A549 (cell line): ENCODE data around the gene FMNL3. TPM values are rescaled to one million over a fixed set of nuclear protein-coding genes. Genes with fewer than 3 reads are reported as not detected.
A peak's percentile ranks its signal among the peaks of the same experiment; 100 is the strongest.

ENCODE experiments used
- ATAC-seq, 2 experiments: fragments of 200-7000 bp in 1 of 2; fragments of >200 bp in 1 of 2; cut with Nextera tagmentation in 1 of 2; cut with Tn5 transposase in 1 of 2; 3 replicates each; pipeline versions ENCODE4 v1.8.0 to v1.9.1; 2018 to 2020; ENCODE audit warnings: mild to moderate bottlenecking in 1 of 2, moderate library complexity in 1 of 2
- CTCF ChIA-PET: fragments of 300-600 bp; sonication (Branson Sonifier 250); formaldehyde crosslinking; extraction: SDS; loops from one replicate; lab custom pipeline; 2021; ENCODE audit warnings: antibody characterized with exemption, inconsistent platforms; lab: Yijun Ruan, JAX
- POLR2A ChIA-PET: fragments of 350-600 bp; formaldehyde crosslinking; extraction: SDS; loops from one replicate; lab custom pipeline; 2021; ENCODE audit warnings: antibody characterized with exemption, inconsistent platforms; lab: Yijun Ruan, JAX
- DNase-seq, 2 experiments: peaks; one replicate each; pipeline versions ENCODE4 v3.0.0 to v3.0.0-alpha.2; 2011 to 2016; ENCODE audit warnings: low read depth in 1 of 2, low spot score in 1 of 2
- FAIRE-seq: peaks from 2 replicates; lab custom pipeline; 2011; peaks lifted over from hg19 to GRCh38; lab: Jason Lieb, UNC
- H3K27ac ChIP-seq, 2 experiments: fragments of >200 bp; sonication (Bioruptor Twin); formaldehyde crosslinking; 3 replicates each; pipeline ENCODE4 v1.5.1; 2016 to 2017
- H3K4me1 ChIP-seq: fragments of >200 bp; sonication (Bioruptor Twin); formaldehyde crosslinking; 3 replicates; pipeline ENCODE4 v1.6.1; 2016
- H3K4me2 ChIP-seq: fragments of >200 bp; sonication (Bioruptor Twin); formaldehyde crosslinking; 3 replicates; pipeline ENCODE4 v1.6.1; 2016
- H3K4me3 ChIP-seq: fragments of >200 bp; sonication (Bioruptor Twin); formaldehyde crosslinking; 3 replicates; pipeline ENCODE4 v1.5.1; 2016
- H3K9me3 ChIP-seq: fragments of >200 bp; sonication (Bioruptor Twin); formaldehyde crosslinking; 3 replicates; pipeline ENCODE4 v1.6.1; 2016
- BHLHE40 ChIP-seq: IDR thresholded peaks from 2 replicates; pipeline ENCODE4 v1.6.1; 2012; ENCODE audit warnings: low read depth, low read length, inconsistent platforms
- CBX2 ChIP-seq: fragments of 200-600 bp; sonication (generic); IDR thresholded peaks from 2 replicates; pipeline ENCODE4 v1.6.1; 2016; ENCODE audit warnings: low read depth, mild to moderate bottlenecking, borderline replicate concordance
- CEBPB ChIP-seq, 2 experiments: fragments of >200 bp in 1 of 2; sonication (Bioruptor Twin) in 1 of 2; formaldehyde crosslinking in 1 of 2; IDR thresholded peaks; 2 replicates each; pipeline ENCODE4 v1.6.1; 2012 to 2016
- CHD2 ChIP-seq: fragments of 150-350 bp; IDR thresholded peaks from 2 replicates; pipeline ENCODE4 v1.6.1; 2014; ENCODE audit warnings: low read length; ENCODE audit not compliant: partially characterized antibody
- EHMT2 ChIP-seq: fragments of 200-600 bp; sonication (generic); IDR thresholded peaks from 2 replicates; pipeline ENCODE4 v1.6.1; 2016; ENCODE audit warnings: antibody characterized with exemption, low read depth, mild to moderate bottlenecking, moderate library complexity
- FOSB ChIP-seq: fragments of 250-450 bp; sonication (Bioruptor Pico); IDR thresholded peaks from 2 replicates; pipeline ENCODE4 v1.5.0; 2020; ENCODE audit warnings: mild to moderate bottlenecking, moderate library complexity
- FOSL2 ChIP-seq, 2 experiments: fragments of 450-650 bp in 1 of 2; fragments of >200 bp in 1 of 2; sonication (Bioruptor Twin) in 1 of 2; formaldehyde crosslinking; IDR thresholded peaks; 2 replicates each; pipeline versions ENCODE4 v1.5.0 to v1.6.1; 2016 to 2020; ENCODE audit warnings: mild to moderate bottlenecking in 1 of 2, moderate library complexity in 1 of 2
- FOXS1 ChIP-seq: fragments of 250-450 bp; sonication (Bioruptor Pico); IDR thresholded peaks from 2 replicates; pipeline ENCODE4 v1.5.0; 2020; ENCODE audit warnings: mild to moderate bottlenecking, moderate library complexity
- KDM1A ChIP-seq: fragments of 200-600 bp; sonication (generic); IDR thresholded peaks from 2 replicates; pipeline ENCODE4 v1.6.1; 2016; ENCODE audit warnings: low read depth, mild to moderate bottlenecking
- MAFK ChIP-seq: fragments of 450-650 bp; IDR thresholded peaks from 2 replicates; pipeline ENCODE4 v1.6.1; 2014; ENCODE audit not compliant: partially characterized antibody
- NFE2L2 ChIP-seq: fragments of 150-350 bp; conservative IDR thresholded peaks from 2 replicates; pipeline ENCODE4 v1.6.1; 2014; ENCODE audit warnings: low read length
- NR3C1 ChIP-seq: fragments of >200 bp; sonication (Bioruptor Twin); formaldehyde crosslinking; IDR thresholded peaks from 3 replicates; pipeline ENCODE4 v1.6.1; 2017
- POLR2A ChIP-seq: IDR thresholded peaks from 2 replicates; pipeline ENCODE4 v1.6.1; 2012; ENCODE audit warnings: mild to moderate bottlenecking, low read length
- RAD21 ChIP-seq, 2 experiments: fragments of >200 bp in 1 of 2; sonication (Bioruptor Twin) in 1 of 2; formaldehyde crosslinking in 1 of 2; IDR thresholded peaks in 1 of 2; conservative IDR thresholded peaks in 1 of 2; 2 replicates in 1 of 2; 3 replicates in 1 of 2; pipeline ENCODE4 v1.6.1; 2012 to 2018; ENCODE audit warnings: inconsistent platforms in 1 of 2
- RFX5 ChIP-seq: fragments of 450-650 bp; IDR thresholded peaks from 2 replicates; pipeline ENCODE4 v1.7.1; 2014; ENCODE audit warnings: antibody characterized with exemption, mild to moderate bottlenecking, moderate library complexity
- RNF2 ChIP-seq: fragments of 200-600 bp; sonication (generic); IDR thresholded peaks from 2 replicates; pipeline ENCODE4 v1.6.1; 2016; ENCODE audit warnings: low read depth, mild to moderate bottlenecking, antibody characterized with exemption, moderate library complexity, borderline replicate concordance
- TP53 ChIP-seq: fragments of 250-450 bp; sonication (Bioruptor Pico); IDR thresholded peaks from 2 replicates; pipeline ENCODE4 v1.5.0; 2021; ENCODE audit warnings: mild to moderate bottlenecking, moderate library complexity
- ZNF302 ChIP-seq: fragments of 250-450 bp; sonication (Bioruptor Pico); IDR thresholded peaks from 2 replicates; pipeline ENCODE4 v1.9.0; 2021; ENCODE audit warnings: inconsistent platforms, mild to moderate bottlenecking, moderate library complexity
- ZSCAN20 ChIP-seq: fragments of 250-450 bp; sonication (Bioruptor Pico); IDR thresholded peaks from 2 replicates; pipeline ENCODE4 v1.8.0; 2022; ENCODE audit warnings: mild to moderate bottlenecking, moderate library complexity
- WGBS: methylation state at CpG from one replicate; pipeline ENCODE4 v1.1.6; 2017; ENCODE audit errors: missing lambda C conversion rate; 5-methylcytosine and 5-hydroxymethylcytosine counted together
- polyA plus RNA-seq, 4 experiments: library from polyadenylated mRNA; depleted of rRNA in 3 of 4; stranded (reverse); fragments of >200 nt; fragmentation: RNase III in 1 of 4; extraction: RNeasy Plus Mini Kit Qiagen cat#74134 plus additional on column Dnase treatment in 1 of 4; gene quantifications; 2 replicates in 3 of 4; 3 replicates in 1 of 4; pipeline ENCODE4 v1.2.3, GENCODE V29; 2011 to 2017
- TF ChIP-seq, protein P1 (sequence below): IDR thresholded peaks from 2 replicates; pipeline ENCODE4 v1.6.1; 2012
- TF ChIP-seq, protein P2 (sequence below): IDR thresholded peaks from 2 replicates; pipeline ENCODE4 v1.6.1; 2012
- TF ChIP-seq, protein P3 (sequence below): fragments of >200 bp; sonication (Bioruptor Twin); formaldehyde crosslinking; IDR thresholded peaks from 3 replicates; pipeline ENCODE4 v1.6.1; 2016
- TF ChIP-seq, protein P4 (sequence below): IDR thresholded peaks from 2 replicates; pipeline ENCODE4 v1.6.1; 2012; ENCODE audit warnings: low read depth, borderline replicate concordance
- TF ChIP-seq, protein P5 (sequence below): fragments of 150-350 bp; IDR thresholded peaks from 2 replicates; pipeline ENCODE4 v1.6.1; 2014; ENCODE audit warnings: low read depth, mild to moderate bottlenecking, low read length
- TF ChIP-seq, protein P6 (sequence below): fragments of >200 bp; sonication (Bioruptor Twin); formaldehyde crosslinking; IDR thresholded peaks from 2 replicates; pipeline ENCODE4 v1.6.1; 2016

FMNL3 gene
- polyA plus RNA-seq, 2 of the 4 experiments (the other 2 are of a cell fraction) = 1.7 TPM

DNA sequence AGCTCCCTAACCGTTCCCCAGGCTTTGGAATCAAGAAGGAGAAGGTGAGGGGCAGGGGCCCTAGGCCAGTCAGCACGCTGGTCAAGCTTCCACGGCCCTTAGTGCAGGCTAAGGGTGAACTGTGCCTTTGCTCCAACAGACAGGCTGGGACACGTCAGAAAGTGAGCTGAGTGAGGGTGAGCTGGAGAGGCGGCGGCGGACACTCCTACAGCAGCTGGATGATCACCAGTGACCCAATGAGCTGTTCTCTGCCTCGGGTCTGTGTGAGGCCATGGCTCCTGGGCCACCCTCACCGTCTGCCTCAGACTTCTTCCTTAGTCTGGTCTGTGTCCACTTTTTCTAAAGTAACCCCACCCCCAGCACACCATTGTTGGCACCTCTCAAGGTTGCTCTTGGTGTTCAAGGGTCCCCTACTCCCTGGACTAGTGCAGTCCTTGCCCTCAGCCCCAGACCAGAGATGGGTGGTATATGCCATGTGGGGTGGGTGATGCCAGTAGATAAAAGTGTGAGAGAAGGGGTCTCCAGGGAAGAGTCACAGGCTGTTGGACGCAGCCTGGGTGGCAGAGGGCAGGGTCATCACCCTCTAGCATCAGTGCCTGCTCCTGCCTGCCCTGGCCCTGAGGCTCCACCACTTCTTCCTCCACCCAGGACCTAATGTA is 63.1 kb downstream of the FMNL3 start:
- no peak for FAIRE-seq
- 61% methylated on average over 10 of the region's 10 CpGs for WGBS
- H3K27ac ChIP-seq = no peak overlapping the region
- H3K4me1 ChIP-seq = no peaks in the 10 kb centered on the region
- peak in 1 of 2 experiments; percentile 39; a peak in 3 of 6 replicates for ATAC-seq
- TF ChIP-seq POLR2A = peak; percentile 13; the same call in 1 of the 2 replicates
- TF ChIP-seq FOXS1 (CRISPR knock-in tag) = no peak
- no peak for TF ChIP-seq FOSB (CRISPR knock-in tag)
- no peak for TF ChIP-seq RFX5
- TF ChIP-seq CBX2 = no peak
- TF ChIP-seq NR3C1 = no peak
- TF ChIP-seq, protein P1, sequence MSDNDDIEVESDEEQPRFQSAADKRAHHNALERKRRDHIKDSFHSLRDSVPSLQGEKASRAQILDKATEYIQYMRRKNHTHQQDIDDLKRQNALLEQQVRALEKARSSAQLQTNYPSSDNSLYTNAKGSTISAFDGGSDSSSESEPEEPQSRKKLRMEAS = 0 out of 2 replicates have a peak, but pooled peaks have one; percentile 1
- no peak for TF ChIP-seq ZSCAN20
- TF ChIP-seq KDM1A = no peak
- H3K9me3 ChIP-seq = no peaks in the 10 kb centered on the region
- CTCF ChIA-PET = interaction anchor here (0.7 to 14.8 kb wide), 29 partner anchors 8 to 258 kb away, joined by 3 to 260 read pairs (median 5); partner anchors contain the start of genes FMNL3, PRPF40B and TMBIM6
- no peak overlapping the region for H3K4me3 ChIP-seq
- DNase-seq = no peak
- H3K4me2 ChIP-seq = no peak overlapping the region
- POLR2A ChIA-PET = interaction anchor here (1.0 to 1.9 kb wide), 3 partner anchors 21 to 98 kb away, joined by 4 to 6 read pairs (median 5); partner anchors contain the start of gene PRPF40B

DNA sequence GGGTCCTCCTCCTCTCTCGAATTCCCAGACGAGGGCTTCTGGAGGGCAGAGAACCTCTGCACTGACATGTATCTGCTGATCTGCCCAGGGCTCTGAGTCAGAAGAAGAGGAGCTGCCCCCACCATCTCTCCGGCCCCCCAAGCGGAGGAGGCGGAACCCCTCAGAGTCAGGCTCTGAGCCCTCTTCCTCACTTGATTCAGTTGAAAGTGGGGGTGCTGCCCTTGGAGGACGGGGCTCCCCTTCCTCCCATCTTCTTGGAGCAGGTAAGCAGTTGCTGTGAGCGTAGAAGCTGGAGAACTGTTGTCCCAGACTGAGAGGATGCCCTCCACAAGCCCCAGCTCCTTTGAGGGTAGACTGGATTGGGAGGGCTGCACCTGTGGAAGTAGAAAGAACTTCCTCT is 64.1 kb downstream of the FMNL3 start:
- Histone ChIP-seq H3K4me3 (no peak overlapping the region), H3K9me3 (no peaks in the 10 kb centered on the region), H3K27ac (no peak overlapping the region), H3K4me1 (no peaks in the 10 kb centered on the region), H3K4me2 (no peak overlapping the region)
- ChIA-PET POLR2A (interaction anchor here (1.0 to 1.9 kb wide), 3 partner anchors 20 to 99 kb away, joined by 4 to 6 read pairs (median 5); partner anchors contain the start of gene PRPF40B), CTCF (interaction anchor here (0.8 to 14.8 kb wide), 18 partner anchors 10 to 196 kb away, joined by 3 to 260 read pairs (median 6); partner anchors contain the start of genes FMNL3 and TMBIM6)
- no peak for FAIRE-seq
- no peak for TF ChIP-seq BHLHE40
- TF ChIP-seq, protein P2, sequence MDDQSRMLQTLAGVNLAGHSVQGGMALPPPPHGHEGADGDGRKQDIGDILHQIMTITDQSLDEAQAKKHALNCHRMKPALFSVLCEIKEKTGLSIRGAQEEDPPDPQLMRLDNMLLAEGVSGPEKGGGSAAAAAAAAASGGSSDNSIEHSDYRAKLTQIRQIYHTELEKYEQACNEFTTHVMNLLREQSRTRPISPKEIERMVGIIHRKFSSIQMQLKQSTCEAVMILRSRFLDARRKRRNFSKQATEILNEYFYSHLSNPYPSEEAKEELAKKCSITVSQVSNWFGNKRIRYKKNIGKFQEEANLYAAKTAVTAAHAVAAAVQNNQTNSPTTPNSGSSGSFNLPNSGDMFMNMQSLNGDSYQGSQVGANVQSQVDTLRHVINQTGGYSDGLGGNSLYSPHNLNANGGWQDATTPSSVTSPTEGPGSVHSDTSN = no peak
- TF ChIP-seq, protein P3, sequence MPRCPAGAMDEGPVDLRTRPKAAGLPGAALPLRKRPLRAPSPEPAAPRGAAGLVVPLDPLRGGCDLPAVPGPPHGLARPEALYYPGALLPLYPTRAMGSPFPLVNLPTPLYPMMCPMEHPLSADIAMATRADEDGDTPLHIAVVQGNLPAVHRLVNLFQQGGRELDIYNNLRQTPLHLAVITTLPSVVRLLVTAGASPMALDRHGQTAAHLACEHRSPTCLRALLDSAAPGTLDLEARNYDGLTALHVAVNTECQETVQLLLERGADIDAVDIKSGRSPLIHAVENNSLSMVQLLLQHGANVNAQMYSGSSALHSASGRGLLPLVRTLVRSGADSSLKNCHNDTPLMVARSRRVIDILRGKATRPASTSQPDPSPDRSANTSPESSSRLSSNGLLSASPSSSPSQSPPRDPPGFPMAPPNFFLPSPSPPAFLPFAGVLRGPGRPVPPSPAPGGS = no peak
- no peak for TF ChIP-seq RNF2
- TF ChIP-seq EHMT2 = no peak
- TF ChIP-seq, protein P4, sequence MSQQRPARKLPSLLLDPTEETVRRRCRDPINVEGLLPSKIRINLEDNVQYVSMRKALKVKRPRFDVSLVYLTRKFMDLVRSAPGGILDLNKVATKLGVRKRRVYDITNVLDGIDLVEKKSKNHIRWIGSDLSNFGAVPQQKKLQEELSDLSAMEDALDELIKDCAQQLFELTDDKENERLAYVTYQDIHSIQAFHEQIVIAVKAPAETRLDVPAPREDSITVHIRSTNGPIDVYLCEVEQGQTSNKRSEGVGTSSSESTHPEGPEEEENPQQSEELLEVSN = no peak
- no peak for TF ChIP-seq CHD2
- TF ChIP-seq, protein P5, sequence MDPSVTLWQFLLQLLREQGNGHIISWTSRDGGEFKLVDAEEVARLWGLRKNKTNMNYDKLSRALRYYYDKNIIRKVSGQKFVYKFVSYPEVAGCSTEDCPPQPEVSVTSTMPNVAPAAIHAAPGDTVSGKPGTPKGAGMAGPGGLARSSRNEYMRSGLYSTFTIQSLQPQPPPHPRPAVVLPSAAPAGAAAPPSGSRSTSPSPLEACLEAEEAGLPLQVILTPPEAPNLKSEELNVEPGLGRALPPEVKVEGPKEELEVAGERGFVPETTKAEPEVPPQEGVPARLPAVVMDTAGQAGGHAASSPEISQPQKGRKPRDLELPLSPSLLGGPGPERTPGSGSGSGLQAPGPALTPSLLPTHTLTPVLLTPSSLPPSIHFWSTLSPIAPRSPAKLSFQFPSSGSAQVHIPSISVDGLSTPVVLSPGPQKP = no peak
- WGBS = 87% methylated on average over 7 of the region's 7 CpGs
- ATAC-seq = no peak
- no peak for DNase-seq

DNA sequence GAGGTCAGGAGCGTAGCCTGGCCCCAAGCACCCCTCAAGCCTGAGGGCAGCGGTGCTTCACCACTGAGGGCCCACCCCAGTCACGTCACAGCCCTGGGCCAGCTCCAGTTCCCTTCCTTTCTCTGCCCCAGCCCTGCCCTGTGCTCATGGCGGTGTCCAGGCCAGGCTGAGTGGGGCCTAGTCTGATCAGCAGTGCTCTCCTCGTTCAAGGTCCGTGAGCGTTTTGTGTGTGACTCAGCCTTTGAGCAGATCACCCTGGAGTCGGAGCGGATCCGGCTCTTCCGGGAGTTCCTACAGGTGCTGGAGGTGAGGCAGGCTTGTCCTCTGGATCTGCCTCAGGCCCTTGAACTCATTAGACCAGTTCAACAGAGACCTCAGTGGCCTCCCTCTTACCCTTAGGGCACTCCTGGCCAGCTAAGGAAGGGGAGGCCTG is 64.8 kb downstream of the FMNL3 start:
- Histone ChIP-seq H3K9me3 (no peaks in the 10 kb centered on the region), H3K4me2 (no peak overlapping the region), H3K27ac (no peak overlapping the region), H3K4me1 (no peaks in the 10 kb centered on the region), H3K4me3 (no peak overlapping the region)
- ATAC-seq = no peak
- ChIA-PET CTCF (interaction anchor here (1.0 to 14.8 kb wide), 8 partner anchors 9 to 300 kb away, joined by 3 to 260 read pairs (median 6); partner anchors contain the start of genes FMNL3 and TMBIM6), POLR2A (no interaction called here)
- FAIRE-seq = no peak
- no peak for DNase-seq
- 88% methylated on average over 11 of the region's 11 CpGs for WGBS
- TF ChIP-seq BHLHE40 (no peak), CEBPB (IDR thresholded peaks at IDR 0.05) (no peak), FOXS1 (CRISPR knock-in tag) (no peak), NFE2L2 (no peak), TP53 (CRISPR knock-in tag) (no peak), FOSL2 (IDR thresholded peaks at IDR 0.05) (no peak), FOSL2 (CRISPR knock-in tag; IDR thresholded peaks at IDR 0.05) (no peak), ZNF302 (CRISPR knock-in tag) (no peak), MAFK (no peak), RAD21 (conservative IDR thresholded peaks at IDR 0.05 in 1 of 2, IDR thresholded peaks at IDR 0.05 in 1 of 2) (no peak), NR3C1 (no peak)
- TF ChIP-seq, protein P2 = no peak
- TF ChIP-seq, protein P4 = no peak
- TF ChIP-seq, protein P6, sequence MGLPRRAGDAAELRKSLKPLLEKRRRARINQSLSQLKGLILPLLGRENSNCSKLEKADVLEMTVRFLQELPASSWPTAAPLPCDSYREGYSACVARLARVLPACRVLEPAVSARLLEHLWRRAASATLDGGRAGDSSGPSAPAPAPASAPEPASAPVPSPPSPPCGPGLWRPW = no peak
